ENCODE measurements around the gene FXYD5.

The FXYD5 gene

GRCh38 chr19:35125749-35126623 is 28.5 kb upstream of the FXYD5 start:
- Histone ChIP-seq H3K9me2 (ENCODE audit: low read depth, low read length) (no peaks in the 10 kb centered on the region), H3K27me3 (ENCODE audit: insufficient read depth, low read length) (no peaks in the 10 kb centered on the region; the same call in 1 of the 2 replicates), H3K4me2 (ENCODE audit: low read length) (no peak overlapping the region), H3K9me3 (ENCODE audit: low read length) (no peaks in the 10 kb centered on the region), H3K79me2 (ENCODE audit: insufficient read depth, low read length) (no peaks in the 10 kb centered on the region), H3K4me1 (ENCODE audit: insufficient read depth, low read length, severe bottlenecking) (peaks cover 14% of the 10 kb centered on the region), H4K20me1 (ENCODE audit: insufficient read depth, low read length) (no peaks in the 10 kb centered on the region), H3F3A (ENCODE audit: insufficient read depth, low read length) (no peaks in the 10 kb centered on the region), H3K9ac (ENCODE audit: low read length) (no peak overlapping the region), H3K27ac (ENCODE audit: low read depth, low read length, poor library complexity, severe bottlenecking) (no peak overlapping the region), H3K4me3 (ENCODE audit: low read depth, low read length, poor library complexity, severe bottlenecking) (no peak overlapping the region), H2AFZ (ENCODE audit: low read length) (no peak overlapping the region), H3K36me3 (ENCODE audit: insufficient read depth, low read length) (no peaks in the 10 kb centered on the region)
- no peak for TF ChIP-seq EZH2 (IDR thresholded peaks at IDR 0.05; ENCODE audit: borderline replicate concordance, low read length)
- TF ChIP-seq, protein P1, sequence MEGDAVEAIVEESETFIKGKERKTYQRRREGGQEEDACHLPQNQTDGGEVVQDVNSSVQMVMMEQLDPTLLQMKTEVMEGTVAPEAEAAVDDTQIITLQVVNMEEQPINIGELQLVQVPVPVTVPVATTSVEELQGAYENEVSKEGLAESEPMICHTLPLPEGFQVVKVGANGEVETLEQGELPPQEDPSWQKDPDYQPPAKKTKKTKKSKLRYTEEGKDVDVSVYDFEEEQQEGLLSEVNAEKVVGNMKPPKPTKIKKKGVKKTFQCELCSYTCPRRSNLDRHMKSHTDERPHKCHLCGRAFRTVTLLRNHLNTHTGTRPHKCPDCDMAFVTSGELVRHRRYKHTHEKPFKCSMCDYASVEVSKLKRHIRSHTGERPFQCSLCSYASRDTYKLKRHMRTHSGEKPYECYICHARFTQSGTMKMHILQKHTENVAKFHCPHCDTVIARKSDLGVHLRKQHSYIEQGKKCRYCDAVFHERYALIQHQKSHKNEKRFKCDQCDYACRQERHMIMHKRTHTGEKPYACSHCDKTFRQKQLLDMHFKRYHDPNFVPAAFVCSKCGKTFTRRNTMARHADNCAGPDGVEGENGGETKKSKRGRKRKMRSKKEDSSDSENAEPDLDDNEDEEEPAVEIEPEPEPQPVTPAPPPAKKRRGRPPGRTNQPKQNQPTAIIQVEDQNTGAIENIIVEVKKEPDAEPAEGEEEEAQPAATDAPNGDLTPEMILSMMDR (IDR thresholded peaks at IDR 0.05; ENCODE audit: low read length), result no peak

DNA sequence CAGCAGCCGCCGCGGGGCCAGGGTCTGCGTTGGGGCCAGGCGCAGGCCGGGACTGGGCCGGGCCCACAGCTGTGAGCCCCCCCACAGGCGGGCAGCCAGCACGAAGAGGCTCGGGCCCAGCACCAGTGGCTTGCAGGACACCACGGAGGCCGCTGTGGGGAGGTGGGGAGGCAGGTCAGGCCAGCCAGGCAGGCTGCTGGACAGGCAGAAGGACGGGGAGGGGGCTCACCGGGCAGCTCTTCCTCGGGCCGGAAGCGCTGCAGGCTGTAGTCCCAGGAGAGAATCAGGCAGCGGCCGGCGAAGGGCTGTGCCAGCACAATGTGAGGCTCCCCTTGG is 27.9 kb upstream of the FXYD5 start:
- Histone ChIP-seq H3K9ac (ENCODE audit: low read length) (no peak overlapping the region), H3K79me2 (ENCODE audit: insufficient read depth, low read length) (no peaks in the 10 kb centered on the region), H3K27me3 (ENCODE audit: insufficient read depth, low read length) (no peaks in the 10 kb centered on the region; the same call in 1 of the 2 replicates), H3K27ac (ENCODE audit: low read depth, low read length, poor library complexity, severe bottlenecking) (no peak overlapping the region), H3K4me2 (ENCODE audit: low read length) (no peak overlapping the region), H3K4me3 (ENCODE audit: low read depth, low read length, poor library complexity, severe bottlenecking) (no peak overlapping the region), H3K9me2 (ENCODE audit: low read depth, low read length) (no peaks in the 10 kb centered on the region), H4K20me1 (ENCODE audit: insufficient read depth, low read length) (no peaks in the 10 kb centered on the region), H3F3A (ENCODE audit: insufficient read depth, low read length) (no peaks in the 10 kb centered on the region), H3K4me1 (ENCODE audit: insufficient read depth, low read length, severe bottlenecking) (peaks cover 14% of the 10 kb centered on the region), H3K36me3 (ENCODE audit: insufficient read depth, low read length) (no peaks in the 10 kb centered on the region), H3K9me3 (ENCODE audit: low read length) (no peaks in the 10 kb centered on the region), H2AFZ (ENCODE audit: low read length) (no peak overlapping the region)
- TF ChIP-seq, protein P1 (IDR thresholded peaks at IDR 0.05; ENCODE audit: low read length), result no peak
- TF ChIP-seq EZH2 (IDR thresholded peaks at IDR 0.05; ENCODE audit: borderline replicate concordance, low read length), result no peak

DNA sequence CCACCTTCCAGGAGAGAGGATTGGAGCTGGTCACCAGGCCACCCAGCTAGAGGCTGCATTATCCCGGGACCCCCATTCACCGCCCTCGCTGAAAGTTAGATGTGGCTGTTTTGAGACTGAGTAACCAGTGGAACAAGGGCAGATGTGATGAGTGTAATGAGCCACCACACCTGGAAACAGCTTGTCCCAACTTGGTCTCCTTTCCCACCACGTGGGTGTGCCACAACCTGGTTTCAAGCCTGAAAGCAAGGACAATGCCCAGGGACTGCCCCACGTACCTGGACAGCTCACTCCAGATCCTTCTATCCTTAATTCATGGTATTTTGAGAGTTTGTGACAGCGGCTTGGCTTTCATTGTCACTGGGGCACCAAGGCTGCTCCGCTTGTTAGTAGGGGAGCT is 26.7 kb upstream of the FXYD5 start:
- no peaks in the 10 kb centered on the region for H3K79me2 ChIP-seq (ENCODE audit: insufficient read depth, low read length)

More for the DNA sequence above, 26.7 kb upstream of the FXYD5 start:
- no peaks in the 10 kb centered on the region for H3F3A ChIP-seq (ENCODE audit: insufficient read depth, low read length)
- no peak overlapping the region for H2AFZ ChIP-seq (ENCODE audit: low read length)
- no peaks in the 10 kb centered on the region; the same call in 1 of the 2 replicates for H3K27me3 ChIP-seq (ENCODE audit: insufficient read depth, low read length)
- no peak overlapping the region for H3K9ac ChIP-seq (ENCODE audit: low read length)
- H3K4me1 ChIP-seq (ENCODE audit: insufficient read depth, low read length, severe bottlenecking), result peaks cover 14% of the 10 kb centered on the region
- no peak overlapping the region for H3K4me3 ChIP-seq (ENCODE audit: low read depth, low read length, poor library complexity, severe bottlenecking)
- H3K4me2 ChIP-seq (ENCODE audit: low read length), result no peak overlapping the region
- H3K27ac ChIP-seq (ENCODE audit: low read depth, low read length, poor library complexity, severe bottlenecking), result no peak overlapping the region
- H3K36me3 ChIP-seq (ENCODE audit: insufficient read depth, low read length), result no peaks in the 10 kb centered on the region
- no peak for TF ChIP-seq EZH2 (IDR thresholded peaks at IDR 0.05; ENCODE audit: borderline replicate concordance, low read length)
- TF ChIP-seq, protein P1 (IDR thresholded peaks at IDR 0.05; ENCODE audit: low read length), result no peak
- H3K9me3 ChIP-seq (ENCODE audit: low read length), result no peaks in the 10 kb centered on the region
- no peaks in the 10 kb centered on the region for H3K9me2 ChIP-seq (ENCODE audit: low read depth, low read length)
- no peaks in the 10 kb centered on the region for H4K20me1 ChIP-seq (ENCODE audit: insufficient read depth, low read length)

Data from OCI-LY1 (cell line).